HepG2 (cell line): ENCODE measurements around the gene POC1A. TPM values are rescaled to one million over a fixed set of nuclear protein-coding genes. Genes with fewer than 3 reads are reported as not detected.

ENCODE experiments used
- ATAC-seq: fragments of 200-7000 bp; cut with Tn5 transposase; 3 replicates; pipeline ENCODE4 v1.9.1; 2020; ENCODE audit warnings: mild to moderate bottlenecking, moderate library complexity
- BruUV-seq: library from RNA; stranded (reverse); fragments of 400-500 nt; replicated peaks from 2 replicates; lab custom pipeline; 2021; lab: Mats Ljungman, UMichigan
- CTCF ChIA-PET: fragments of 300-600 bp; formaldehyde crosslinking; extraction: SDS; loops from one replicate; lab custom pipeline; 2021; ENCODE audit warnings: low total read pairs, inconsistent platforms, low intra/inter-chr PET ratio; lab: Yijun Ruan, JAX
- POLR2A ChIA-PET: fragments of 350-600 bp; sonication (Branson Sonifier 250); formaldehyde crosslinking; loops from one replicate; lab custom pipeline; 2020; ENCODE audit warnings: antibody characterized with exemption, inconsistent platforms; lab: Yijun Ruan, JAX
- DNase-seq: peaks from one replicate; pipeline ENCODE4 v3.0.0-alpha.2; 2015; ENCODE audit warnings: low spot score
- FAIRE-seq: peaks from 3 replicates; lab custom pipeline; 2011; peaks lifted over from hg19 to GRCh38; lab: Jason Lieb, UNC
- H2AFZ ChIP-seq: one replicate; pipeline ENCODE4 v1.6.1; 2011; ENCODE audit warnings: low read length, inconsistent platforms
- H3K27ac ChIP-seq: fragments of 300-600 bp; 3 replicates; pipeline ENCODE4 v1.8.0; 2011; ENCODE audit warnings: mixed run types, mild to moderate bottlenecking, mixed read lengths, low read length, inconsistent platforms; ENCODE audit not compliant: insufficient read depth; ENCODE audit errors: extremely low read length
- H3K27me3 ChIP-seq, 2 experiments: fragments of 200-600 bp in 1 of 2; 2 replicates in 1 of 2; 3 replicates in 1 of 2; pipeline versions ENCODE4 v1.6.0 to v1.8.0; 2011; ENCODE audit warnings: low read length in 2 of 2, mild to moderate bottlenecking in 2 of 2, moderate library complexity in 2 of 2, inconsistent platforms in 1 of 2; ENCODE audit not compliant: insufficient read depth in 2 of 2, control insufficient read depth in 1 of 2
- H3K36me3 ChIP-seq, 2 experiments: fragments of 200-600 bp in 1 of 2; replicated peaks in 1 of 2; 2 replicates in 1 of 2; 3 replicates in 1 of 2; pipeline versions ENCODE4 v1.5.1 to v1.8.0; 2011; ENCODE audit warnings: low read length in 2 of 2, inconsistent platforms in 1 of 2; ENCODE audit not compliant: insufficient read depth in 2 of 2, control insufficient read depth in 1 of 2
- H3K4me1 ChIP-seq: 2 replicates; pipeline ENCODE4 v1.5.1; 2012; ENCODE audit warnings: low read length, inconsistent platforms; ENCODE audit not compliant: insufficient read depth
- H3K4me2 ChIP-seq: 2 replicates; pipeline ENCODE4 v1.6.0; 2011; ENCODE audit warnings: low read depth, low read length, inconsistent platforms
- H3K4me3 ChIP-seq, 3 experiments: fragments of 200-600 bp in 1 of 3; sonication (generic), shearing (Covaris generic) in 1 of 3; replicated peaks in 1 of 3; 2 replicates each; pipeline ENCODE4 v1.5.1; 2011 to 2016; ENCODE audit warnings: low read length in 3 of 3, inconsistent platforms in 2 of 3, low read depth in 2 of 3, mild to moderate bottlenecking in 2 of 3, control low read depth in 1 of 3, mixed read lengths in 1 of 3; ENCODE audit not compliant: insufficient read depth in 1 of 3
- H3K79me2 ChIP-seq: one replicate; pipeline ENCODE4 v1.6.1; 2011; ENCODE audit warnings: low read length, inconsistent platforms; ENCODE audit not compliant: insufficient read depth
- H3K9ac ChIP-seq: 2 replicates; pipeline ENCODE4 v1.6.0; 2011; ENCODE audit warnings: mild to moderate bottlenecking, low read depth, low read length, inconsistent platforms; ENCODE audit not compliant: insufficient read depth
- H3K9me3 ChIP-seq: 2 replicates; pipeline ENCODE4 v1.5.1; 2012; ENCODE audit warnings: mild to moderate bottlenecking, low read length
- H4K20me1 ChIP-seq: 2 replicates; pipeline ENCODE4 v1.6.0; 2011; ENCODE audit warnings: inconsistent platforms, mild to moderate bottlenecking, low read length, moderate library complexity; ENCODE audit not compliant: insufficient read depth
- ETV5 ChIP-seq: IDR thresholded peaks from 2 replicates; pipeline ENCODE4 v1.6.1; 2018; ENCODE audit warnings: missing biosample characterization, missing genetic modification reagents, inconsistent platforms, borderline replicate concordance
- MAFF ChIP-seq: IDR thresholded peaks from 2 replicates; pipeline ENCODE4 v1.6.1; 2011; ENCODE audit warnings: low read depth, low read length, improper control_type of control experiment
- PHB2 ChIP-seq: fragments of 450-650 bp; IDR thresholded peaks from 2 replicates; pipeline ENCODE4 v1.6.1; 2018; ENCODE audit not compliant: partially characterized antibody
- PHF20 ChIP-seq: sonication (generic); formaldehyde crosslinking; IDR thresholded peaks from 2 replicates; pipeline ENCODE4 v1.5.0; 2020; ENCODE audit warnings: mild to moderate bottlenecking, missing genetic modification reagents
- SAFB2 ChIP-seq: sonication (generic); formaldehyde crosslinking; IDR thresholded peaks from 2 replicates; pipeline ENCODE4 v1.5.1; 2020; ENCODE audit warnings: missing genetic modification reagents, low read depth, mild to moderate bottlenecking, borderline replicate concordance
- SALL1 ChIP-seq: sonication (generic); formaldehyde crosslinking; IDR thresholded peaks from 2 replicates; pipeline ENCODE4 v1.8.0; 2022; ENCODE audit warnings: mild to moderate bottlenecking, missing genetic modification reagents
- SNRNP70 ChIP-seq: fragments of 200-400 bp; formaldehyde crosslinking; IDR thresholded peaks from 2 replicates; pipeline ENCODE4 v1.6.1; 2017; ENCODE audit warnings: mild to moderate bottlenecking, low read depth, low read length, moderate library complexity
- TBX2 ChIP-seq: sonication (generic); formaldehyde crosslinking; IDR thresholded peaks from 2 replicates; pipeline ENCODE4 v1.5.0; 2020; ENCODE audit warnings: missing genetic modification reagents, mild to moderate bottlenecking, borderline replicate concordance
- WGBS: methylation state at CpG from one replicate; pipeline ENCODE4 v1.1.6; 2017; ENCODE audit warnings: low lambda C conversion rate; 5-methylcytosine and 5-hydroxymethylcytosine counted together
- in situ Hi-C: cut with HindIII; loops from 2 replicates; pipeline ENCODE4 v1.10.0; 2017; ENCODE audit warnings: low pct_unique_long_range_greater_than_20kb; ENCODE audit not compliant: extremely low pct_ligation_motif_present
- intact Hi-C: fragments of 100-400 bp; cut with micrococcal nuclease; formaldehyde crosslinking; loops from one replicate; pipeline ENCODE4 v1.10.0; 2022; ENCODE audit not compliant: unreplicated experiment
- polyA plus RNA-seq, 8 experiments: library from polyadenylated mRNA; depleted of rRNA in 3 of 8; stranded (reverse) in 7 of 8; unstranded in 1 of 8; fragments of >200 nt; fragmentation: Illumina TruSeq in 4 of 8; extraction: Trizol in 4 of 8; gene quantifications; 2 replicates each; pipeline versions ENCODE4 v1.2.1 to v1.2.3, GENCODE V29; 2011 to 2016; ENCODE audit warnings: low read depth in 4 of 8, missing spikeins in 1 of 8, mixed read lengths in 1 of 8; ENCODE audit not compliant: insufficient read depth in 1 of 8
- total RNA-seq, 5 experiments: library from RNA; depleted of rRNA; stranded (reverse); fragments of >200 nt; fragmentation: Illumina TruSeq; extraction: Trizol; gene quantifications; 2 replicates each; pipeline ENCODE4 v1.2.3, GENCODE V29; 2016; ENCODE audit warnings: low read depth in 1 of 5
- TF ChIP-seq, protein P1 (sequence below): sonication (generic); formaldehyde crosslinking; IDR thresholded peaks from 2 replicates; pipeline ENCODE4 v1.4.0; 2020; ENCODE audit warnings: missing genetic modification reagents; ENCODE audit errors: not compliant biosample characterization
- TF ChIP-seq, protein P2 (sequence below): fragments of 450-650 bp; IDR thresholded peaks from 2 replicates; pipeline ENCODE4 v1.6.1; 2017; ENCODE audit warnings: mild to moderate bottlenecking
- TF ChIP-seq, protein P3 (sequence below): sonication (generic); formaldehyde crosslinking; IDR thresholded peaks from 2 replicates; pipeline ENCODE4 v1.4.0; 2020; ENCODE audit warnings: mild to moderate bottlenecking, missing genetic modification reagents
- TF ChIP-seq, protein P4 (sequence below): sonication (generic); IDR thresholded peaks from 2 replicates; pipeline ENCODE4 v1.6.1; 2016; ENCODE audit warnings: low read depth, borderline replicate concordance
- TF ChIP-seq, protein P5 (sequence below): sonication (generic); formaldehyde crosslinking; IDR thresholded peaks from 2 replicates; pipeline ENCODE4 v1.4.0; 2020; ENCODE audit warnings: missing genetic modification reagents, borderline replicate concordance

Gene POC1A
- total and polyA plus RNA-seq, 2 of the 13 experiments (the other 11 are each of a cell fraction or from before 2014, with no cell fraction given), result 14.6 to 20.0 TPM

DNA sequence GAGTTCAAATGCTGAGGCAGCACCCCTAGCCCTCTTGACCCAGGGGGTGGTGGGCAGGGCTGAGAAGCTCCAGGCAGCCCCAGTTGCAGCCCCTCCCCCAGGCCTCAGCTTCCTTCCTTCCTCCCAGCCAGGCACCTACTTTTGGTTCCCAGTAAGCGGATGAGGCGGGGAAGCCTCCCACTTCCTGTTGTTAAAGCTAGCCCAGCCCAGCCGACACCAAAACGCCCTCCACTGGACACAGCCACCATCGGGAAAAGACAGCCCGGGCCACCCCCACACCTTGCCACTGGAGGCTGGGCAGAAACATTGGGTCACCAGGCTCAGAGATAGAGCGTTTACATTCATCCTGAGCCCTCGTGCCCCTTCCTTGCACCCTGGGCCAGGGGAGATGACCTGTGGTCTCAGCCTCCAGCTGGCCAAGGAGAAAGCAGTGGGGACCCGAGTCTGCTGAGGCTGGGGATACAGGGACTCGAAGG is 101.4 kb downstream of the POC1A start:
- Histone ChIP-seq H3K9ac (0 out of 2 replicates have a peak overlapping the region, but pooled peaks have one; percentile 3), H3K36me3 (peaks cover 12 to 30% of the 10 kb centered on the region in 2 experiments; a peak in 4 of 5 replicates), H2AFZ (no peak overlapping the region), H3K27me3 (peaks cover 0 to 2% of the 10 kb centered on the region in 2 experiments; a peak in 2 of 5 replicates), H3K4me2 (peak overlapping the region; percentile 46), H3K4me3 (no peak overlapping the region; a peak in 1 of 6 replicates), H3K9me3 (no peaks in the 10 kb centered on the region), H4K20me1 (no peaks in the 10 kb centered on the region), H3K27ac (peak overlapping the region; percentile 38), H3K4me1 (peaks cover 49% of the 10 kb centered on the region), H3K79me2 (no peaks in the 10 kb centered on the region)
- FAIRE-seq (no peak), DNase-seq (peak; percentile 53), ATAC-seq (peak; percentile 45)
- POLR2A ChIA-PET, result interaction anchor here (1.0 to 2.7 kb wide), 8 partner anchors 8 to 70 kb away, joined by 3 to 20 read pairs (median 4); partner anchors contain the start of gene RPL29
- CTCF ChIA-PET, result interaction anchor here (0.9 to 1.8 kb wide), 4 partner anchors 49 to 91 kb away, joined by 3 to 14 read pairs (median 6); no protein-coding TSS in a partner anchor
- BruUV-seq, result no TSS peak
- in situ Hi-C loops, result no loop called here
- intact Hi-C loops, result loop anchor here (2.0 kb wide), 1 partner anchor 48 kb away; no protein-coding TSS in a partner anchor
- WGBS, result 62% methylated on average over 6 of the region's 10 CpGs
- TF ChIP-seq, protein P1, sequence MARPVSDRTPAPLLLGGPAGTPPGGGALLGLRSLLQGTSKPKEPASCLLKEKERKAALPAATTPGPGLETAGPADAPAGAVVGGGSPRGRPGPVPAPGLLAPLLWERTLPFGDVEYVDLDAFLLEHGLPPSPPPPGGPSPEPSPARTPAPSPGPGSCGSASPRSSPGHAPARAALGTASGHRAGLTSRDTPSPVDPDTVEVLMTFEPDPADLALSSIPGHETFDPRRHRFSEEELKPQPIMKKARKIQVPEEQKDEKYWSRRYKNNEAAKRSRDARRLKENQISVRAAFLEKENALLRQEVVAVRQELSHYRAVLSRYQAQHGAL (CRISPR knock-in tag), result no peak
- TF ChIP-seq, protein P2, sequence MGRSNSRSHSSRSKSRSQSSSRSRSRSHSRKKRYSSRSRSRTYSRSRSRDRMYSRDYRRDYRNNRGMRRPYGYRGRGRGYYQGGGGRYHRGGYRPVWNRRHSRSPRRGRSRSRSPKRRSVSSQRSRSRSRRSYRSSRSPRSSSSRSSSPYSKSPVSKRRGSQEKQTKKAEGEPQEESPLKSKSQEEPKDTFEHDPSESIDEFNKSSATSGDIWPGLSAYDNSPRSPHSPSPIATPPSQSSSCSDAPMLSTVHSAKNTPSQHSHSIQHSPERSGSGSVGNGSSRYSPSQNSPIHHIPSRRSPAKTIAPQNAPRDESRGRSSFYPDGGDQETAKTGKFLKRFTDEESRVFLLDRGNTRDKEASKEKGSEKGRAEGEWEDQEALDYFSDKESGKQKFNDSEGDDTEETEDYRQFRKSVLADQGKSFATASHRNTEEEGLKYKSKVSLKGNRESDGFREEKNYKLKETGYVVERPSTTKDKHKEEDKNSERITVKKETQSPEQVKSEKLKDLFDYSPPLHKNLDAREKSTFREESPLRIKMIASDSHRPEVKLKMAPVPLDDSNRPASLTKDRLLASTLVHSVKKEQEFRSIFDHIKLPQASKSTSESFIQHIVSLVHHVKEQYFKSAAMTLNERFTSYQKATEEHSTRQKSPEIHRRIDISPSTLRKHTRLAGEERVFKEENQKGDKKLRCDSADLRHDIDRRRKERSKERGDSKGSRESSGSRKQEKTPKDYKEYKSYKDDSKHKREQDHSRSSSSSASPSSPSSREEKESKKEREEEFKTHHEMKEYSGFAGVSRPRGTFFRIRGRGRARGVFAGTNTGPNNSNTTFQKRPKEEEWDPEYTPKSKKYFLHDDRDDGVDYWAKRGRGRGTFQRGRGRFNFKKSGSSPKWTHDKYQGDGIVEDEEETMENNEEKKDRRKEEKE, result no peak
- TF ChIP-seq, protein P3, sequence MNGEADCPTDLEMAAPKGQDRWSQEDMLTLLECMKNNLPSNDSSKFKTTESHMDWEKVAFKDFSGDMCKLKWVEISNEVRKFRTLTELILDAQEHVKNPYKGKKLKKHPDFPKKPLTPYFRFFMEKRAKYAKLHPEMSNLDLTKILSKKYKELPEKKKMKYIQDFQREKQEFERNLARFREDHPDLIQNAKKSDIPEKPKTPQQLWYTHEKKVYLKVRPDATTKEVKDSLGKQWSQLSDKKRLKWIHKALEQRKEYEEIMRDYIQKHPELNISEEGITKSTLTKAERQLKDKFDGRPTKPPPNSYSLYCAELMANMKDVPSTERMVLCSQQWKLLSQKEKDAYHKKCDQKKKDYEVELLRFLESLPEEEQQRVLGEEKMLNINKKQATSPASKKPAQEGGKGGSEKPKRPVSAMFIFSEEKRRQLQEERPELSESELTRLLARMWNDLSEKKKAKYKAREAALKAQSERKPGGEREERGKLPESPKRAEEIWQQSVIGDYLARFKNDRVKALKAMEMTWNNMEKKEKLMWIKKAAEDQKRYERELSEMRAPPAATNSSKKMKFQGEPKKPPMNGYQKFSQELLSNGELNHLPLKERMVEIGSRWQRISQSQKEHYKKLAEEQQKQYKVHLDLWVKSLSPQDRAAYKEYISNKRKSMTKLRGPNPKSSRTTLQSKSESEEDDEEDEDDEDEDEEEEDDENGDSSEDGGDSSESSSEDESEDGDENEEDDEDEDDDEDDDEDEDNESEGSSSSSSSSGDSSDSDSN, result 0 out of 2 replicates have a peak, but pooled peaks have one; percentile 45
- TF ChIP-seq TBX2 (CRISPR knock-in tag) (0 out of 2 replicates have a peak, but pooled peaks have one; percentile 28), PHB2 (no peak), ETV5 (CRISPR knock-in tag) (peak; percentile 64; the same call in 1 of the 2 replicates), SALL1 (CRISPR knock-in tag) (0 out of 2 replicates have a peak, but pooled peaks have one; percentile 11), MAFF (no peak), PHF20 (CRISPR knock-in tag) (peak; percentile 42; the same call in 1 of the 2 replicates), SNRNP70 (no peak), SAFB2 (no peak)
- TF ChIP-seq, protein P4, sequence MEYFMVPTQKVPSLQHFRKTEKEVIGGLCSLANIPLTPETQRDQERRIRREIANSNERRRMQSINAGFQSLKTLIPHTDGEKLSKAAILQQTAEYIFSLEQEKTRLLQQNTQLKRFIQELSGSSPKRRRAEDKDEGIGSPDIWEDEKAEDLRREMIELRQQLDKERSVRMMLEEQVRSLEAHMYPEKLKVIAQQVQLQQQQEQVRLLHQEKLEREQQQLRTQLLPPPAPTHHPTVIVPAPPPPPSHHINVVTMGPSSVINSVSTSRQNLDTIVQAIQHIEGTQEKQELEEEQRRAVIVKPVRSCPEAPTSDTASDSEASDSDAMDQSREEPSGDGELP, result 0 out of 2 replicates have a peak, but pooled peaks have one; percentile 11
- TF ChIP-seq, protein P5, sequence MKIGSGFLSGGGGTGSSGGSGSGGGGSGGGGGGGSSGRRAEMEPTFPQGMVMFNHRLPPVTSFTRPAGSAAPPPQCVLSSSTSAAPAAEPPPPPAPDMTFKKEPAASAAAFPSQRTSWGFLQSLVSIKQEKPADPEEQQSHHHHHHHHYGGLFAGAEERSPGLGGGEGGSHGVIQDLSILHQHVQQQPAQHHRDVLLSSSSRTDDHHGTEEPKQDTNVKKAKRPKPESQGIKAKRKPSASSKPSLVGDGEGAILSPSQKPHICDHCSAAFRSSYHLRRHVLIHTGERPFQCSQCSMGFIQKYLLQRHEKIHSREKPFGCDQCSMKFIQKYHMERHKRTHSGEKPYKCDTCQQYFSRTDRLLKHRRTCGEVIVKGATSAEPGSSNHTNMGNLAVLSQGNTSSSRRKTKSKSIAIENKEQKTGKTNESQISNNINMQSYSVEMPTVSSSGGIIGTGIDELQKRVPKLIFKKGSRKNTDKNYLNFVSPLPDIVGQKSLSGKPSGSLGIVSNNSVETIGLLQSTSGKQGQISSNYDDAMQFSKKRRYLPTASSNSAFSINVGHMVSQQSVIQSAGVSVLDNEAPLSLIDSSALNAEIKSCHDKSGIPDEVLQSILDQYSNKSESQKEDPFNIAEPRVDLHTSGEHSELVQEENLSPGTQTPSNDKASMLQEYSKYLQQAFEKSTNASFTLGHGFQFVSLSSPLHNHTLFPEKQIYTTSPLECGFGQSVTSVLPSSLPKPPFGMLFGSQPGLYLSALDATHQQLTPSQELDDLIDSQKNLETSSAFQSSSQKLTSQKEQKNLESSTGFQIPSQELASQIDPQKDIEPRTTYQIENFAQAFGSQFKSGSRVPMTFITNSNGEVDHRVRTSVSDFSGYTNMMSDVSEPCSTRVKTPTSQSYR, result peak; percentile 17; the same call in 1 of the 2 replicates
